Measurements from ENCODE around the gene LOC128125822.

The LOC128125822 gene

GRCh38 chr6:63538550-63538949 lies 33.7 kb upstream of the LOC128125822 start:
- CTCF ChIA-PET: no interaction called here

More at GRCh38 chr6:63538550-63538949, 33.7 kb upstream of the LOC128125822 start:
- Histone ChIP-seq H4K20me1 (replicated peaks; ENCODE audit: control insufficient read depth, extremely low read depth, insufficient read depth, low read length) (no peaks in the 10 kb centered on the region), H3K79me2 (ENCODE audit: control insufficient read depth, insufficient read depth, low read length) (no peaks in the 10 kb centered on the region), H3K4me2 (ENCODE audit: insufficient read depth, low read length) (no peak overlapping the region), H3K9me3 (replicated peaks; ENCODE audit: control insufficient read depth, insufficient read depth, low read length) (no peaks in the 10 kb centered on the region), H3K27me3 (ENCODE audit: control insufficient read depth in 2 of 2, insufficient read depth in 2 of 2, low read length in 2 of 2) (no peaks in the 10 kb centered on the region), H2AFZ (ENCODE audit: low read depth, low read length) (no peak overlapping the region), H3K9ac (replicated peaks; ENCODE audit: extremely low read depth, insufficient read depth, low read length) (no peak overlapping the region), H3K4me1 (ENCODE audit: control insufficient read depth, extremely low read depth, insufficient read depth, low read length) (no peaks in the 10 kb centered on the region), H3K36me3 (ENCODE audit: control insufficient read depth in 2 of 2, extremely low read depth in 1 of 2, insufficient read depth in 2 of 2, low read length in 2 of 2) (no peaks in the 10 kb centered on the region), H3K27ac (ENCODE audit: insufficient read depth, low read depth, low read length) (no peak overlapping the region), H3K4me3 (replicated peaks in 1 of 3; ENCODE audit: insufficient read depth in 1 of 3, low read depth in 1 of 3, low read length in 3 of 3) (no peak overlapping the region), H3K9me1 (replicated peaks; ENCODE audit: control insufficient read depth, extremely low read depth, insufficient read depth, low read length) (no peaks in the 10 kb centered on the region)
- no peak for TF ChIP-seq EZH2 (IDR thresholded peaks at IDR 0.05; ENCODE audit: borderline replicate concordance, low read depth, low read length, severe bottlenecking)
- no peak for TF ChIP-seq POLR2AphosphoS5 (IDR thresholded peaks at IDR 0.05; ENCODE audit: insufficient read depth, low read depth, low read length)
- no peak for TF ChIP-seq MAX (IDR thresholded peaks at IDR 0.05; ENCODE audit: insufficient read depth, insufficient read length)
- TF ChIP-seq MYC (IDR thresholded peaks at IDR 0.05; ENCODE audit: low read depth, low read length): no peak
- TF ChIP-seq FOS (IDR thresholded peaks at IDR 0.05; ENCODE audit: borderline replicate concordance, insufficient read depth, low read length): no peak
- TF ChIP-seq CTCF (IDR thresholded peaks at IDR 0.05; ENCODE audit: extremely low read depth in 1 of 2, insufficient read depth in 1 of 2, low read depth in 1 of 2, low read length in 2 of 2): no peak
- POLR2A ChIA-PET: no interaction called here
- dilution Hi-C loops (cut with MboI; ENCODE audit: extremely low pct_ligation_motif_present, low sequenced_read_pairs) (no loop called here), intact Hi-C loops (cut with micrococcal nuclease) (no loop called here)
- FAIRE-seq: no peak
- DNase-seq (ENCODE audit: low read depth, low spot score): no peak
- BruUV-seq (replicated peaks): no TSS peak

All from endothelial cell of umbilical vein (primary cell).